Suprapubic skin (tissue), 3 donors: ENCODE results near the gene TNFRSF1B.

ENCODE experiments used
- EP300 ChIP-seq: sonication (generic); formaldehyde crosslinking; IDR thresholded peaks from one replicate; pipeline ENCODE4 v1.6.1; 2017; ENCODE audit warnings: antibody characterized with exemption
- POLR2A ChIP-seq, 2 donors: fragments of 450-650 bp; IDR thresholded peaks; one replicate each; pipeline ENCODE4 v1.6.1; 2017; ENCODE audit warnings: antibody characterized with exemption in 2 of 2, mild to moderate bottlenecking in 2 of 2, moderate library complexity in 2 of 2
- TF ChIP-seq, protein P1 (sequence below), 2 donors: fragments of 200-600 bp in 1 of 2; fragments of 450-650 bp in 1 of 2; sonication (generic) in 1 of 2; IDR thresholded peaks; one replicate each; pipeline ENCODE4 v1.5.1; 2016 to 2019; ENCODE audit warnings: antibody characterized with exemption in 2 of 2, mild to moderate bottlenecking in 1 of 2, moderate library complexity in 1 of 2

GRCh38 chr1:12245733-12246132 lies 78.9 kb downstream of the TNFRSF1B start:
- TF ChIP-seq, protein P1, sequence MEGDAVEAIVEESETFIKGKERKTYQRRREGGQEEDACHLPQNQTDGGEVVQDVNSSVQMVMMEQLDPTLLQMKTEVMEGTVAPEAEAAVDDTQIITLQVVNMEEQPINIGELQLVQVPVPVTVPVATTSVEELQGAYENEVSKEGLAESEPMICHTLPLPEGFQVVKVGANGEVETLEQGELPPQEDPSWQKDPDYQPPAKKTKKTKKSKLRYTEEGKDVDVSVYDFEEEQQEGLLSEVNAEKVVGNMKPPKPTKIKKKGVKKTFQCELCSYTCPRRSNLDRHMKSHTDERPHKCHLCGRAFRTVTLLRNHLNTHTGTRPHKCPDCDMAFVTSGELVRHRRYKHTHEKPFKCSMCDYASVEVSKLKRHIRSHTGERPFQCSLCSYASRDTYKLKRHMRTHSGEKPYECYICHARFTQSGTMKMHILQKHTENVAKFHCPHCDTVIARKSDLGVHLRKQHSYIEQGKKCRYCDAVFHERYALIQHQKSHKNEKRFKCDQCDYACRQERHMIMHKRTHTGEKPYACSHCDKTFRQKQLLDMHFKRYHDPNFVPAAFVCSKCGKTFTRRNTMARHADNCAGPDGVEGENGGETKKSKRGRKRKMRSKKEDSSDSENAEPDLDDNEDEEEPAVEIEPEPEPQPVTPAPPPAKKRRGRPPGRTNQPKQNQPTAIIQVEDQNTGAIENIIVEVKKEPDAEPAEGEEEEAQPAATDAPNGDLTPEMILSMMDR (IDR thresholded peaks at IDR 0.05): no peak
- TF ChIP-seq POLR2A (IDR thresholded peaks at IDR 0.05) (no peak), EP300 (no peak)
